Common myeloid progenitor, CD34-positive (primary cell): ENCODE data around the gene SULT2B1.
A peak's percentile ranks its signal among the peaks of the same experiment; 100 is the strongest.

ENCODE experiments used
- CTCF ChIA-PET: fragments of 350-600 bp; sonication (Branson Sonifier 250); formaldehyde crosslinking; loops from one replicate; lab custom pipeline; 2021; ENCODE audit warnings: antibody characterized with exemption; lab: Charles Lee
- POLR2A ChIA-PET: fragments of 350-600 bp; sonication (Branson Sonifier 250); formaldehyde crosslinking; loops from one replicate; lab custom pipeline; 2021; ENCODE audit warnings: antibody characterized with exemption; lab: Charles Lee
- DNase-seq, 3 donors: peaks; one replicate each; pipeline versions ENCODE4 v3.0.0 to v3.0.0-alpha.2; 2013
- H3K27ac ChIP-seq, 2 experiments: 1 replicate in 1 of 2; 2 replicates in 1 of 2; pipeline ENCODE4 v1.7.0; 2013; ENCODE audit warnings: inconsistent platforms in 2 of 2, low read length in 2 of 2, mild to moderate bottlenecking in 2 of 2, low read depth in 1 of 2, moderate library complexity in 1 of 2; ENCODE audit not compliant: severe bottlenecking in 2 of 2, insufficient read depth in 1 of 2, poor library complexity in 1 of 2
- H3K27me3 ChIP-seq, 5 experiments: replicated peaks in 2 of 5; 1 replicate in 3 of 5; 2 replicates in 2 of 5; pipeline versions ENCODE4 v1.6.1 to v1.7.0; 2013; ENCODE audit warnings: low read length in 4 of 5, mild to moderate bottlenecking in 2 of 5, moderate library complexity in 2 of 5, inconsistent platforms in 1 of 5; ENCODE audit not compliant: insufficient read depth in 5 of 5, control insufficient read depth in 4 of 5
- H3K36me3 ChIP-seq, 4 experiments: 1 replicate in 2 of 4; 2 replicates in 2 of 4; pipeline versions ENCODE4 v1.6.1 to v1.7.0; 2013; ENCODE audit warnings: low read length in 3 of 4, control low read depth in 1 of 4, mild to moderate bottlenecking in 1 of 4; ENCODE audit not compliant: control insufficient read depth in 4 of 4, insufficient read depth in 4 of 4
- H3K4me1 ChIP-seq, 4 experiments: 1 replicate in 3 of 4; 2 replicates in 1 of 4; pipeline versions ENCODE4 v1.6.1 to v1.7.1; 2013; ENCODE audit warnings: low read length in 3 of 4, mild to moderate bottlenecking in 3 of 4, control low read depth in 1 of 4, inconsistent platforms in 1 of 4, moderate library complexity in 1 of 4; ENCODE audit not compliant: control insufficient read depth in 4 of 4, insufficient read depth in 4 of 4; ENCODE audit errors: control extremely low read depth in 1 of 4
- H3K4me3 ChIP-seq, 7 experiments: 1 replicate in 4 of 7; 2 replicates in 3 of 7; pipeline versions ENCODE4 v1.5.1 to v1.7.0; 2013; ENCODE audit warnings: mild to moderate bottlenecking in 7 of 7, low read length in 6 of 7, moderate library complexity in 6 of 7, inconsistent platforms in 2 of 7, low read depth in 2 of 7, control low read depth in 1 of 7; ENCODE audit not compliant: insufficient read depth in 4 of 7, control insufficient read depth in 1 of 7; ENCODE audit errors: extremely low read depth in 1 of 7
- H3K9me3 ChIP-seq, 5 experiments: 1 replicate in 4 of 5; 2 replicates in 1 of 5; pipeline versions ENCODE4 v1.6.1 to v1.7.1; 2013; ENCODE audit warnings: low read length in 4 of 5, mild to moderate bottlenecking in 2 of 5, inconsistent platforms in 1 of 5, low read depth in 1 of 5, moderate library complexity in 1 of 5; ENCODE audit not compliant: control insufficient read depth in 4 of 5, insufficient read depth in 2 of 5; ENCODE audit errors: control extremely low read depth in 1 of 5
- WGBS: methylation state at CpG from one replicate; pipeline ENCODE4 v1.1.5; 2013; ENCODE audit not compliant: insufficient coverage; 5-methylcytosine and 5-hydroxymethylcytosine counted together

Gene SULT2B1

DNA sequence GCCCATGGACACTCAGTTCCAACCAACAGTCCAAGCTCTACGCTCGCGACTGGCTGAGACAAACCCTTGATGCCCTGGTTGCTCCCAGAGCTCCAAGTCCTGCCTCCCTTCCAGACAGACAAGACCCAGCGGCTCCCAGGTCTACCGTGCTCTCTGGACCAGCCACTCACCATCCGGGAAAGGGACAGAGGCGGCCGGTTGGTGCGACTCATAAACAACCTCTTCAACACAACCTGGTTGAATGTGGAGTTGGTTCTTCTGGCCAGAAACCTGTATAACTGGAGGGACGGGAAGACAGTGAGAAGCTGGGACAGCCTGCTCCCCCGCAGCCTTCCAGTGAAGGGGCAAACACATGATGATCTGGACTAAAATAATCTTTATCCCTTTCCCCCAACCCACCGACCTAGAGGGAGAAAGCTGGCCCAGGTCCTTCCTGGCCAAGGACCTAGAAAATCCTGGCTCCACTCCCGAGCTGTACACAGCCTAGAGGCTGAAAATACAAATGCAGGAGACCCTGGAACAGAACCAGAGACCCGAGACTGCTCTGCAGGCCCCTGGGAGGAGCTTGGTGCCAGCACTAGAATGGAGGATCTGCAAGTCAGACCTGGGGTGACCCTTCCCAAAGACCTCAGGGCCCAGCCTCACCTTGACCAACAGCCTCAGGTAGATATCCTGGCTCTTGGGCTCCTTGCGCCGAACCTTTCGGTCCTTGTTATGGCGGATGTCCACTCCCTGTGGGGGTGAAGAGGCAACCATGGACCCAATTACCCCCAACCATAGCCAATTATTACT is 65.4 kb downstream of the SULT2B1 start:
- H3K9me3 ChIP-seq: no peaks in the 10 kb centered on the region
- CTCF ChIA-PET: interaction anchor here (1.0 to 3.2 kb wide), 4 partner anchors 8 to 283 kb away, joined by 3 to 14 read pairs (median 4); no protein-coding TSS in a partner anchor
- POLR2A ChIA-PET: interaction anchor here (0.7 to 0.9 kb wide), 2 partner anchors 16 to 1244 kb away, joined by 3 read pairs; no protein-coding TSS in a partner anchor
- H3K4me1 ChIP-seq: peaks cover 7 to 37% (median 27%) of the 10 kb centered on the region in 4 experiments
- H3K27me3 ChIP-seq: no peaks in the 10 kb centered on the region
- peaks cover 13 to 38% (median 24%) of the 10 kb centered on the region in 4 experiments for H3K36me3 ChIP-seq
- WGBS: 80% methylated on average over 12 of the region's 18 CpGs
- no peak for DNase-seq
- H3K27ac ChIP-seq: peak overlapping the region; percentile 87 to 98
- H3K4me3 ChIP-seq: peak overlapping the region in 6 of 7 experiments; percentile 90 to 100 (median 98)

- Histone ChIP-seq H3K4me1 (peaks cover 7 to 40% (median 30%) of the 10 kb centered on the region in 4 experiments), H3K27ac (peak overlapping the region; percentile 87 to 98), H3K36me3 (peaks cover 13 to 40% (median 24%) of the 10 kb centered on the region in 4 experiments), H3K27me3 (no peaks in the 10 kb centered on the region), H3K9me3 (no peaks in the 10 kb centered on the region), H3K4me3 (peak overlapping the region; percentile 83 to 100 (median 97))
- WGBS: 0% methylated on average over 14 of the region's 18 CpGs
- ChIA-PET POLR2A (interaction anchor here (0.6 to 1.3 kb wide), 5 partner anchors 12 to 354 kb away, joined by 3 to 4 read pairs (median 3); partner anchors contain the start of gene EMP3), CTCF (interaction anchor here (1.9 to 3.2 kb wide), 2 partner anchors 9 to 15 kb away, joined by 6 to 14 read pairs; no protein-coding TSS in a partner anchor)
- no peak for DNase-seq
Observed at GRCh38 chr19:48618278-48618915, 66.4 kb downstream of the SULT2B1 start.

- ChIA-PET POLR2A (interaction anchor here (0.6 to 1.3 kb wide), 4 partner anchors 12 to 354 kb away, joined by 3 to 4 read pairs (median 3); partner anchors contain the start of gene EMP3), CTCF (interaction anchor here (1.0 to 3.2 kb wide), 3 partner anchors 10 to 33 kb away, joined by 3 to 14 read pairs (median 6); no protein-coding TSS in a partner anchor)
- peak within 1 kb of the TSS; percentile 87 to 98 for H3K27ac ChIP-seq
- H3K9me3 ChIP-seq: no peaks in the 10 kb centered on the region
- WGBS: 0% methylated on average over 69 of the region's 69 CpGs
- peaks cover 7 to 45% (median 35%) of the 10 kb centered on the region in 4 experiments for H3K4me1 ChIP-seq
- H3K4me3 ChIP-seq: peak within 1 kb of the TSS; percentile 83 to 100 (median 97)
- H3K27me3 ChIP-seq: no peaks in the 10 kb centered on the region
- peak; percentile 100 for DNase-seq
- peaks cover 13 to 38% (median 24%) of the 10 kb centered on the region in 4 experiments for H3K36me3 ChIP-seq
Observed at GRCh38 chr19:48618916-48619691, 67.1 kb downstream of the SULT2B1 start, which contains the start of the genes RPL18 and SPHK2. TSS of gene RPL18 (minus strand) at chr19:48619178. CDS start at chr19:48619143, 35 bp downstream. TSS of gene SPHK2 (plus strand) at chr19:48619506. CDS start at chr19:48620515, 1,009 bp downstream.

DNA sequence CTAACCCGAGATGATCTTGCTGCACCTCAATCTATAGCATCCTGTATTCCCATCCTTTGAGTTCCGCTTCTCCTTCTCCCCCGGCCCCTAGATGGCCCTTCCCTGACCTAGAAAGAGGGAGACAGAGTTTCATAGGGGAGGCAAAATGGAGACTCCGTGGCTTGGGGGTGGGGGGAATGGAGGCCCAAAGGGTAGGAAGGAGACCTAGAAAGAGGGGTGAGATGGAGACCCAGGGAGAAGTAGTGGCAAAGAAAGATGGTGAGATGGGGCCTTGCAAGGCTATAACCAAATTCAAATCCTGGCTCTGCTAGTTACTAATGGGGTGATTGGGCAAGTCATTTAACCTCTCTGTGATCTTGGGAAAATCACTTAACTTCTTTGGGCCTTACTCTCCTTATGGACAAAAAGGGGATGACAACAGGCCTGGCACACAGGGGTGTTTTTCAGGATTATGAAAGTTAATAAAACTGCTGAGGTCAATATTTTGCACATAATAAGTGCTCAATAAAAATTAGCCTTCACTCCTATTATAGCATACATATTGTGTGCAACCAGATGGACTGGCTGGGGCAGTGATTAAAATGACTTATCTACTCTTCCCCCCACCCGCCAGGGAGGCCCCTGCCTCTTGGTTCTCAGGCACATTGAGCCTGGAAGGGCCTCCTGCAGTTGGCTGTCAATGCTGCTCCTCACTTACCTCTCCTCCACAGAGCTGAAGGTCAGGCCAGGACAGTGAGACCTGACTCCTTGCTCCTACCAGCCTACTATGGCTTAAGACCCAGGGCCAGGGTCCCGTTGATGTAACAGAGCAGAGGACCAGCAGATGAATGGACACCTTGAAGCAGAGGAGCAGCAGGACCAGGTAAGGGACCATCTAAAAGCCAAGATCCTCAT is 68.0 kb downstream of the SULT2B1 start:
- peaks cover 7 to 49% (median 42%) of the 10 kb centered on the region in 4 experiments for H3K4me1 ChIP-seq
- H3K9me3 ChIP-seq: no peaks in the 10 kb centered on the region
- H3K4me3 ChIP-seq: peak overlapping the region; percentile 41 to 100 (median 94)
- peak in 1 of 3 donors; percentile 52 for DNase-seq
- 50% methylated on average over 2 of the region's 6 CpGs for WGBS
- H3K27ac ChIP-seq: peak overlapping the region; percentile 55 to 98
- H3K36me3 ChIP-seq: peaks cover 13 to 32% (median 22%) of the 10 kb centered on the region in 4 experiments
- CTCF ChIA-PET: interaction anchor here (1.0 to 3.2 kb wide), 5 partner anchors 11 to 34 kb away, joined by 3 to 14 read pairs (median 6); no protein-coding TSS in a partner anchor
- no peaks in the 10 kb centered on the region for H3K27me3 ChIP-seq
- POLR2A ChIA-PET: interaction anchor here (1.0 to 1.3 kb wide), 2 partner anchors 11 to 18 kb away, joined by 3 to 4 read pairs; no protein-coding TSS in a partner anchor

DNA sequence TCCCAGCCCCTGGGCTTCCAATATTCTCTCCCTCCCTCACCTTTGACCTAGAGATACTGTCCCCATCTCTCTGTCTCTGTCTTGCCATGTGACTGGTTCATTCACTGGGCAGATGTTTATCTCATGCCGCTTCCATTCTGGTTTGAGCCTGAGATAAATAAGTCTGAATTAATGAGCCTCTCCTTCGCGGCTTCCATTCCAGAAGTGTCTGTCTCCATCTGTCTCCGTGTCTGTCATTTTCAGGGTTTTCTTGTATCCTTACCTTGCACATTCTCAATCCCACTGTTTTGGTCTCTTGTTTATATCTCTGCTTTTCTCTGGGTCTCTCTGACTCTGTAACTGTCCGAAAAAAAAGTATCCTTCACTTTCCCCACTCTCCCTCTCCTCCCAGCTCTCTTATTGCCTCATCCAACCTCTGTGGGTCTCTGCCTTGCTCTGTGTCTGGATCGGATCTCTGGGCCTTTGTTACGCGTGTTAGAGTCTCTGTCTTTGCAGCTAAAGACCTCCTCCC is 71.6 kb downstream of the SULT2B1 start:
- H3K4me1 ChIP-seq: peaks cover 0 to 30% (median 20%) of the 10 kb centered on the region in 4 experiments
- H3K4me3 ChIP-seq: peak overlapping the region in 6 of 7 experiments; percentile 43 to 73 (median 60)
- ChIA-PET POLR2A (interaction anchor here (0.5 to 1.1 kb wide), 3 partner anchors 143 to 221 kb away, joined by 4 to 5 read pairs (median 4); no protein-coding TSS in a partner anchor), CTCF (interaction anchor here (0.8 to 2.3 kb wide), 5 partner anchors 8 to 15 kb away, joined by 3 to 6 read pairs (median 3); no protein-coding TSS in a partner anchor)
- no peaks in the 10 kb centered on the region for H3K9me3 ChIP-seq
- WGBS: 58% methylated on average over 8 of the region's 8 CpGs
- no peaks in the 10 kb centered on the region for H3K27me3 ChIP-seq
- no peak for DNase-seq
- peak overlapping the region; percentile 23 to 77 for H3K27ac ChIP-seq
- H3K36me3 ChIP-seq: peaks cover 0 to 15% (median 9%) of the 10 kb centered on the region in 4 experiments
